ENCODE data around the gene PPP1R14B. TPM values are rescaled to one million over a fixed set of nuclear protein-coding genes. Genes with fewer than 3 reads are reported as not detected.

PPP1R14B gene
- total RNA-seq, 2 donors from 2014 or later = 87.7 to 112 TPM

DNA sequence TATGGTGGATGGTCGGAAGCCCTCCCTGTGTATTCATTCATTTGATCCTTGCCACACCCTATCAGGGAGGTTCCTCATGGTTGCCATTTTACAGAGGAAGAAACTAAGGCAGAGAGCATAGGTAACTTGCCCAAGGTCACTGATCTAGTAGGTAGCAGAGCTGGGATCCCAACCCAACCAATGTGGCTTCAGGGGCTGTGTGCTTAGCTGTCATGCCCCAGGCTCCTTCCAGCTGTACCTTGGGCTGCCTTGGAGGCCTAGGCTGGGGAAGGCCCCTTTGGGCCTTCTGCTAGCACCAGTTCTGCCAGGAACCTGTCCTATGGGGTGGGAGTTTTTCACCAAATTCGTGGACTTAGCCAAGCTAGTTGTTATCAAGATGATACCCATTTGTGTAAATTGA is 29.1 kb upstream of the PPP1R14B start:
- intact Hi-C loops (cut with DNase I) = no loop called here
- ATAC-seq = no peak
- Histone ChIP-seq H3K4me1 (peaks cover 26% of the 10 kb centered on the region), H3K27me3 (no peaks in the 10 kb centered on the region), H3K4me3 (no peak overlapping the region), H3K36me3 (replicated peaks in 1 of 2; ENCODE audit: insufficient read depth in 1 of 2, low read depth in 2 of 2) (peaks cover 0 to 3% of the 10 kb centered on the region in 2 donors), H3K9me3 (no peaks in the 10 kb centered on the region), H3K27ac (no peak overlapping the region)
- WGBS, 2 donors = 73 to 79% methylated on average over 2 of the region's 2 CpGs
- no peak for DNase-seq
- TF ChIP-seq, protein P1, sequence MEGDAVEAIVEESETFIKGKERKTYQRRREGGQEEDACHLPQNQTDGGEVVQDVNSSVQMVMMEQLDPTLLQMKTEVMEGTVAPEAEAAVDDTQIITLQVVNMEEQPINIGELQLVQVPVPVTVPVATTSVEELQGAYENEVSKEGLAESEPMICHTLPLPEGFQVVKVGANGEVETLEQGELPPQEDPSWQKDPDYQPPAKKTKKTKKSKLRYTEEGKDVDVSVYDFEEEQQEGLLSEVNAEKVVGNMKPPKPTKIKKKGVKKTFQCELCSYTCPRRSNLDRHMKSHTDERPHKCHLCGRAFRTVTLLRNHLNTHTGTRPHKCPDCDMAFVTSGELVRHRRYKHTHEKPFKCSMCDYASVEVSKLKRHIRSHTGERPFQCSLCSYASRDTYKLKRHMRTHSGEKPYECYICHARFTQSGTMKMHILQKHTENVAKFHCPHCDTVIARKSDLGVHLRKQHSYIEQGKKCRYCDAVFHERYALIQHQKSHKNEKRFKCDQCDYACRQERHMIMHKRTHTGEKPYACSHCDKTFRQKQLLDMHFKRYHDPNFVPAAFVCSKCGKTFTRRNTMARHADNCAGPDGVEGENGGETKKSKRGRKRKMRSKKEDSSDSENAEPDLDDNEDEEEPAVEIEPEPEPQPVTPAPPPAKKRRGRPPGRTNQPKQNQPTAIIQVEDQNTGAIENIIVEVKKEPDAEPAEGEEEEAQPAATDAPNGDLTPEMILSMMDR (IDR thresholded peaks at IDR 0.05) = no peak
- TF ChIP-seq POLR2A (IDR thresholded peaks at IDR 0.05) = no peak

DNA sequence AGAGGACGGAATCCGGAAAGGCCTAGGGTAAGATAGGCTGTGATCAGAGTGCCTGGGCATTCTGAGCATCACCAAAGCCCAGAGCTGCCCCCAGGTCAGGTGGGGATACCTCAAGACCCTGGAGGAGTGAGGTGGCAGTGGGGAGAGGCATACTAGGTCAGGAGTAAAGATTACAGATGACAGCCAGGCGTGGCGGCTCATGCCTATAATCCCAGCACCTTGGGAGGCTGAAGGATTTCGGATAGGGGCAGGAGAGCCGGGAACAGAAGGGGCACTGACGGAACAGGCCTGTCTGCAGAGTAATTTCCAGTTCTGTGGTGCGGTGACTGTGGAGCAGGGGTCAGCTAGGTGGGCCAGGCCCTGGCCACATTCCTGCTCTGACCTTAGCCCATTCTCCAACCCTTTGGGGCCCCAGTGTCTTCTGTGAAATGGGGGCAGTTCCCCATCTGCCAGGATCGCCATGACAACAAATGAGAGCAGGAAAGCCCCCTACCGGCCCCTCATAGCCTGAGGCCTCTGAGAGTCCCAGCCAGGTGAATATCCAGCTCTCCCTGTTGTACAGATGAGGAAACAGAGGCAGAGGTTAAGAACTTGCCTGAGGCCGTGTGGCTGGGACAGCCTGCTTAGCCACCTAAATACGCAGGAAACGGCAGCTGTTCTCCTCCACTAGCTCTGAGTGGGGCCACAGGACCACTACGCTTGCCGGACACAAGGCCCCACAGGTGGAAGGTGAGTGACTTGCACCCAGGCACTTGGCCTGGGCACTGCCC is 28.5 kb upstream of the PPP1R14B start:
- peaks cover 26% of the 10 kb centered on the region for H3K4me1 ChIP-seq
- no peak overlapping the region for H3K4me3 ChIP-seq
- 91 to 96% methylated on average over 9 to 15 of the region's 15 CpGs for WGBS, 2 donors
- ATAC-seq = no peak
- peaks cover 0 to 3% of the 10 kb centered on the region in 2 donors for H3K36me3 ChIP-seq (replicated peaks in 1 of 2; ENCODE audit: insufficient read depth in 1 of 2, low read depth in 2 of 2)
- no peak overlapping the region for H3K27ac ChIP-seq
- TF ChIP-seq, protein P1 (IDR thresholded peaks at IDR 0.05) = no peak
- TF ChIP-seq POLR2A (IDR thresholded peaks at IDR 0.05) = no peak
- DNase-seq = no peak
- no peaks in the 10 kb centered on the region for H3K27me3 ChIP-seq
- H3K9me3 ChIP-seq = no peaks in the 10 kb centered on the region
- intact Hi-C loops (cut with DNase I) = no loop called here

DNA sequence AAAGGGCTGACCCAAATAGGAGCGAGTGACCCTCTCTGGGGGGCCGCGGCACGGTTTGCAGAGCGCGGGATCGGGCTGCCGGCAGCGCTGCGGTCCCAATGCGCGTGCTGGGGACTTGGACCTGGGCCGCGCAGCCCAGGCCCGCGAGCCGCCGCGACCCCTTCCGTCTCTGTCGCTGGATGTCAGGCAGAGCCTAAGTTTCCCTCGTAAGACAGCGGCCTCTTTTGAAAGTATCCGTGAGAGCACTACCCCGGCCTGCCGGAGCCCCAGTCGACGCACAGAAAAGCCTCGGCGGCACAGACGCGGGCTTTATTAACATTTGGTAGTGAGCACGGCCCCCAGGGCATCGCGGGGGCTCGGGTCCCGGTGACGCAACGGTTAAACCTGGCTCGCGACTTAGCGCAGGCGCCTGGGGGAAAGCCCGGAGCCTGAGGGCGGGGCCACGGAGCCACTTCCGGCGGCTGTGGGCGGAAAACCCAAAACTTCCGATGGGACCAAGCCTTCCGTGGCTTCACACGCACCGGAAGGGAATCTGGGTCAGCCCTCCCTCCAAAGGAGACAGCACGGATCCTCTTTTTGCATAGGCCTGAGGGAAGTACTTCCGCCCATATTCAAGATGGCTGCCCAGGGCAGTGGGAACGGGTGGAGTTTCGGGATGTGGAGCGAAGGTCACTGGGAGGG is 22.9 kb upstream of the PPP1R14B start:
- intact Hi-C loops (cut with DNase I) = no loop called here
- peak in 2 of 3 donors; percentile 52 to 66 for TF ChIP-seq POLR2A (IDR thresholded peaks at IDR 0.05)
- TF ChIP-seq, protein P1 (IDR thresholded peaks at IDR 0.05) = peak in 3 of 7 experiments; percentile 22 to 29 (median 25)
- no peaks in the 10 kb centered on the region for H3K9me3 ChIP-seq
- peak overlapping the region; percentile 95 to 98 (median 96) for H3K27ac ChIP-seq
- peaks cover 44% of the 10 kb centered on the region for H3K4me1 ChIP-seq
- ATAC-seq (peak; percentile 86), DNase-seq (peak; percentile 98 to 99 (median 98))
- WGBS, 2 donors = 0% methylated on average over 5 to 58 of the region's 58 CpGs
- H3K36me3 ChIP-seq (replicated peaks in 1 of 2; ENCODE audit: insufficient read depth in 1 of 2, low read depth in 2 of 2) = no peaks in the 10 kb centered on the region
- peak overlapping the region; percentile 53 to 83 for H3K4me3 ChIP-seq
- H3K27me3 ChIP-seq = no peaks in the 10 kb centered on the region

DNA sequence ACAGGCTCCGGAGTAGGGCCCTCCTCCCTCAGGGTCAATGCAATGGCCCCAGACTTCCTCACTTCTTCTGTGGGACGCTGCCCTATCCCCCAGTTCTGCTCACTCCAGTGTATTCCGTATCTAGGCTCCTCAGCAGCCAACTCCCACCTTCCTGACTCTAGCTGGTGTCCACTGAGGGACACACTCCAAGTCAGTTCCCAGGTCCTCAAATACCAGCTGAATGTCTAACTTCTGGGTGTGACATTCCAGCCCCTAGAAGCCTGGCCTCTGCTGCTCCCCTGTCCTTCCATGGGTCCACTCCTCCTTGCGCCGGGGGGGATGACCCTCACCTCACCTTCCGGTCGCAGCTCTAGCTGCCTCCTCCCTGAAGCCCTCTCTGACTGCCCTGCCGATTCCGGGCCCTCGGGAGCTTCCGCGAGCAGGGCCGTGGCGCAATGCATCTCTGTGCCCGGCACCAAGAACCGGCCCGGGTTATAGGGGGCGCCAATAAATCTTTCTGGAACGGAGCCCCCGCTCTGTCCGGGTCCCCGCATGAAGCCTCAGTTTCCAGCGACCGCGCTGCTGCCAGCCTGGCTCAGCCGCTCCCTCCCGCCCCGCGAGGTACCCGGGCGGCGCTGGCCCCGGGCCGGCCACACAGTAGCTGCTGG is 22.3 kb upstream of the PPP1R14B start:
- Histone ChIP-seq H3K27me3 (no peaks in the 10 kb centered on the region), H3K4me3 (peak overlapping the region; percentile 5 to 53), H3K27ac (peak overlapping the region; percentile 95 to 98 (median 96)), H3K9me3 (no peaks in the 10 kb centered on the region), H3K4me1 (peaks cover 43% of the 10 kb centered on the region), H3K36me3 (replicated peaks in 1 of 2; ENCODE audit: insufficient read depth in 1 of 2, low read depth in 2 of 2) (no peaks in the 10 kb centered on the region)
- ATAC-seq (peak; percentile 9), DNase-seq (peak; percentile 57 to 65 (median 60))
- TF ChIP-seq, protein P1 (IDR thresholded peaks at IDR 0.05) = no peak
- no peak for TF ChIP-seq POLR2A (IDR thresholded peaks at IDR 0.05)
- 0 to 5% methylated on average over 4 to 34 of the region's 34 CpGs for WGBS, 2 donors
- intact Hi-C loops (cut with DNase I) = no loop called here
